Keratinocyte (primary cell): ENCODE data around the gene DENND6B.

Source experiments
- EZH2 ChIP-seq: IDR thresholded peaks from one replicate; pipeline ENCODE4 v1.6.1; 2012; ENCODE audit warnings: inconsistent platforms, mild to moderate bottlenecking, low read length, moderate library complexity
- TF ChIP-seq, protein P1 (sequence below), 3 experiments: IDR thresholded peaks in 1 of 3; conservative IDR thresholded peaks in 1 of 3; optimal IDR thresholded peaks in 1 of 3; 2 replicates in 2 of 3; 3 replicates in 1 of 3; pipeline versions ENCODE3 to v1.5.1; 2011; ENCODE audit warnings: low read length in 3 of 3, mild to moderate bottlenecking in 3 of 3, moderate library complexity in 2 of 3, control low read depth in 1 of 3, inconsistent platforms in 1 of 3; ENCODE audit not compliant: insufficient read depth in 2 of 3; ENCODE audit errors: extremely low read depth in 1 of 3

DNA sequence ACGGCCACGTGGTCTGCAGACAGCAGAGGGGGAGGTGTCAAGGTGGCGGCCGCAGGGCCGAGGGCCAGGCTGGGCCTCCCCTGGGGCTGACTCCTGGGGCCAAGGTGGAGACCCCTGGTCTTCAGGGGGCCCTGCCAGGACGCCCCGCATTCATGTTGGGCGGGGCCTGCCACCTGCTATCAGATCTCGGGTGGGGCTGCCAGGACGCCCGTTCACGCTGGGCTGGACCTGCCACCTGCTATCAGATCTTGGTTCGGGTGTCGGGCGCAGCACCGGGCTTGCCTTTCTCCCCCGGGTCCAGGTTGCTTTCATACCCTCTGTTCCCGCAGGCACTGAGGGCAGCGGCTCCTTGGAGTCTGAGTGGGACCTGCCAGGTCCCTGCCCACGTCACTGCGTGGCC is 40.5 kb downstream of the DENND6B start:
- TF ChIP-seq, protein P1, sequence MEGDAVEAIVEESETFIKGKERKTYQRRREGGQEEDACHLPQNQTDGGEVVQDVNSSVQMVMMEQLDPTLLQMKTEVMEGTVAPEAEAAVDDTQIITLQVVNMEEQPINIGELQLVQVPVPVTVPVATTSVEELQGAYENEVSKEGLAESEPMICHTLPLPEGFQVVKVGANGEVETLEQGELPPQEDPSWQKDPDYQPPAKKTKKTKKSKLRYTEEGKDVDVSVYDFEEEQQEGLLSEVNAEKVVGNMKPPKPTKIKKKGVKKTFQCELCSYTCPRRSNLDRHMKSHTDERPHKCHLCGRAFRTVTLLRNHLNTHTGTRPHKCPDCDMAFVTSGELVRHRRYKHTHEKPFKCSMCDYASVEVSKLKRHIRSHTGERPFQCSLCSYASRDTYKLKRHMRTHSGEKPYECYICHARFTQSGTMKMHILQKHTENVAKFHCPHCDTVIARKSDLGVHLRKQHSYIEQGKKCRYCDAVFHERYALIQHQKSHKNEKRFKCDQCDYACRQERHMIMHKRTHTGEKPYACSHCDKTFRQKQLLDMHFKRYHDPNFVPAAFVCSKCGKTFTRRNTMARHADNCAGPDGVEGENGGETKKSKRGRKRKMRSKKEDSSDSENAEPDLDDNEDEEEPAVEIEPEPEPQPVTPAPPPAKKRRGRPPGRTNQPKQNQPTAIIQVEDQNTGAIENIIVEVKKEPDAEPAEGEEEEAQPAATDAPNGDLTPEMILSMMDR (optimal IDR thresholded peaks at IDR 0.05 in 1 of 3, IDR thresholded peaks at IDR 0.05 in 1 of 3, conservative IDR thresholded peaks at IDR 0.05 in 1 of 3; ENCODE audit: extremely low read depth in 1 of 3, insufficient read depth in 2 of 3, low read length in 3 of 3): no peak
- no peak for TF ChIP-seq EZH2
